Body of pancreas (tissue), 4 donors: ENCODE measurements around the gene MARCHF11.

ENCODE experiments used
- POLR2A ChIP-seq, 3 donors: fragments of 450-650 bp; IDR thresholded peaks; one replicate each; pipeline ENCODE4 v1.6.1; 2016; ENCODE audit warnings: antibody characterized with exemption in 3 of 3, mild to moderate bottlenecking in 2 of 3
- TF ChIP-seq, protein P1 (sequence below), 7 experiments: fragments of 450-650 bp in 4 of 7; fragments of 200-600 bp in 3 of 7; sonication (generic) in 3 of 7; IDR thresholded peaks; one replicate each; pipeline ENCODE4 v1.5.1; 2016 to 2019; ENCODE audit warnings: antibody characterized with exemption in 7 of 7

DNA sequence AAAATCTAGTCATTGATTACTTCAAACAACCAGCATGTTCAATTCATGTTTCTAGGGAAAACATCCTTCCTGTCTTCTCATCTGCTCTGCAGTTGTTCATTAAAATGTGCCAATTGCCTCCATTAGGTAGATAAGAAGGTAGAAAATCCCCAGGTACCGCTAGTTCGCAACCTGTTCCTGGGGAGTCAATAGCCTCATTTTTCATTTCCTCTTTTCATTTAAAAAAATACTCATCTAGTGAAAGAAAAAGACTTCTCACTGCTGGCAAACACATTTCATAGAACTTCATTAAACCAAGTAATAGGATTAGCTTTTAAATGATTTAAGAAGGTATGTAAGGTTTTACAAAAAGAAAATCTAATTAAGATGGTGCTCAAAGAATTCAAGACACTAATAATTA lies 113.3 kb downstream of the MARCHF11 start:
- TF ChIP-seq POLR2A (IDR thresholded peaks at IDR 0.05) = no peak
- TF ChIP-seq, protein P1, sequence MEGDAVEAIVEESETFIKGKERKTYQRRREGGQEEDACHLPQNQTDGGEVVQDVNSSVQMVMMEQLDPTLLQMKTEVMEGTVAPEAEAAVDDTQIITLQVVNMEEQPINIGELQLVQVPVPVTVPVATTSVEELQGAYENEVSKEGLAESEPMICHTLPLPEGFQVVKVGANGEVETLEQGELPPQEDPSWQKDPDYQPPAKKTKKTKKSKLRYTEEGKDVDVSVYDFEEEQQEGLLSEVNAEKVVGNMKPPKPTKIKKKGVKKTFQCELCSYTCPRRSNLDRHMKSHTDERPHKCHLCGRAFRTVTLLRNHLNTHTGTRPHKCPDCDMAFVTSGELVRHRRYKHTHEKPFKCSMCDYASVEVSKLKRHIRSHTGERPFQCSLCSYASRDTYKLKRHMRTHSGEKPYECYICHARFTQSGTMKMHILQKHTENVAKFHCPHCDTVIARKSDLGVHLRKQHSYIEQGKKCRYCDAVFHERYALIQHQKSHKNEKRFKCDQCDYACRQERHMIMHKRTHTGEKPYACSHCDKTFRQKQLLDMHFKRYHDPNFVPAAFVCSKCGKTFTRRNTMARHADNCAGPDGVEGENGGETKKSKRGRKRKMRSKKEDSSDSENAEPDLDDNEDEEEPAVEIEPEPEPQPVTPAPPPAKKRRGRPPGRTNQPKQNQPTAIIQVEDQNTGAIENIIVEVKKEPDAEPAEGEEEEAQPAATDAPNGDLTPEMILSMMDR (IDR thresholded peaks at IDR 0.05) = no peak
